Activated B cell treated with CpG ODN at 0.5 μM for 24 hours (primary cell): ENCODE measurements around the gene NEGR1. TPM values are rescaled to one million over a fixed set of nuclear protein-coding genes. Genes with fewer than 3 reads are reported as not detected.

Experiments
- ATAC-seq: fragments of 200-7000 bp; cut with Tn5 transposase; one replicate; pipeline ENCODE4 v1.10.0; 2021; ENCODE audit warnings: low read depth, mild to moderate bottlenecking, moderate library complexity
- CTCF ChIA-PET: fragments of 350-600 bp; sonication (Branson Sonifier 250); formaldehyde crosslinking; loops from one replicate; lab custom pipeline; 2021; ENCODE audit warnings: antibody characterized with exemption; lab: Charles Lee
- POLR2A ChIA-PET: fragments of 350-600 bp; sonication (Branson Sonifier 250); formaldehyde crosslinking; loops from one replicate; lab custom pipeline; 2021; ENCODE audit warnings: antibody characterized with exemption; lab: Charles Lee
- DNase-seq: peaks from one replicate; pipeline ENCODE4 v3.0.0; 2022
- H3K27ac Mint-ChIP-seq: one replicate; pipeline ENCODE4 v1.8.0; 2020; ENCODE audit warnings: mixed read lengths
- H3K27me3 Mint-ChIP-seq: one replicate; pipeline ENCODE4 v1.8.0; 2021; ENCODE audit warnings: mixed read lengths
- H3K36me3 Mint-ChIP-seq: one replicate; pipeline ENCODE4 v1.8.0; 2021; ENCODE audit warnings: low read depth, mixed read lengths
- H3K4me1 Mint-ChIP-seq: one replicate; pipeline ENCODE4 v1.8.0; 2021; ENCODE audit warnings: mixed read lengths
- H3K4me3 Mint-ChIP-seq: one replicate; pipeline ENCODE4 v1.8.0; 2020; ENCODE audit warnings: mild to moderate bottlenecking, mixed read lengths
- H3K9me3 Mint-ChIP-seq: one replicate; pipeline ENCODE4 v1.8.0; 2020; ENCODE audit warnings: mixed read lengths
- CTCF ChIP-seq: fragments of 200-600 bp; IDR thresholded peaks from one replicate; pipeline ENCODE4 v1.8.0; 2022; ENCODE audit warnings: antibody characterized with exemption, mild to moderate bottlenecking
- intact Hi-C: fragments of 100-400 bp; cut with micrococcal nuclease; formaldehyde crosslinking; loops from one replicate; pipeline ENCODE4 v1.15.1; 2024
- total RNA-seq: library from RNA; stranded (reverse); gene quantifications from 2 replicates; pipeline ENCODE4 v1.2.3, GENCODE V29; 2022

NEGR1 gene
- total RNA-seq, 1 donor from 2014 or later = not detected

- ATAC-seq (no peak), DNase-seq (no peak)
- ChIA-PET POLR2A (no interaction called here), CTCF (no interaction called here)
- Mint-ChIP-seq H3K27me3 (no peaks in the 10 kb centered on the region), H3K27ac (no peak overlapping the region), H3K9me3 (no peaks in the 10 kb centered on the region), H3K36me3 (no peaks in the 10 kb centered on the region), H3K4me1 (no peaks in the 10 kb centered on the region), H3K4me3 (no peak overlapping the region)
- intact Hi-C loops = no loop called here
- no peak for TF ChIP-seq CTCF
Measured at GRCh38 chr1:71448444-71448843, 833.9 kb downstream of the NEGR1 start.

GRCh38 chr1:71438626-71439025 lies 843.7 kb downstream of the NEGR1 start:
- ChIA-PET POLR2A (no interaction called here), CTCF (no interaction called here)
- ATAC-seq (no peak), DNase-seq (no peak)
- Mint-ChIP-seq H3K27ac (no peak overlapping the region), H3K27me3 (no peaks in the 10 kb centered on the region), H3K36me3 (no peaks in the 10 kb centered on the region), H3K4me3 (no peak overlapping the region), H3K4me1 (no peaks in the 10 kb centered on the region), H3K9me3 (peaks cover 2% of the 10 kb centered on the region)
- intact Hi-C loops = no loop called here
- TF ChIP-seq CTCF = no peak

GRCh38 chr1:71435951-71436350 lies 846.4 kb downstream of the NEGR1 start:
- Mint-ChIP-seq H3K9me3 (no peaks in the 10 kb centered on the region), H3K36me3 (no peaks in the 10 kb centered on the region), H3K4me1 (no peaks in the 10 kb centered on the region), H3K27ac (no peak overlapping the region), H3K27me3 (no peaks in the 10 kb centered on the region), H3K4me3 (no peak overlapping the region)
- ChIA-PET POLR2A (no interaction called here), CTCF (no interaction called here)
- ATAC-seq (no peak), DNase-seq (no peak)
- TF ChIP-seq CTCF = no peak
- intact Hi-C loops = no loop called here

GRCh38 chr1:71434240-71434639 lies 848.1 kb downstream of the NEGR1 start:
- Mint-ChIP-seq H3K4me3 (no peak overlapping the region), H3K27me3 (no peaks in the 10 kb centered on the region), H3K27ac (no peak overlapping the region), H3K36me3 (no peaks in the 10 kb centered on the region), H3K4me1 (no peaks in the 10 kb centered on the region), H3K9me3 (no peaks in the 10 kb centered on the region)
- no peak for DNase-seq
- intact Hi-C loops = no loop called here
- no peak for TF ChIP-seq CTCF
- no peak for ATAC-seq
- ChIA-PET CTCF (no interaction called here), POLR2A (no interaction called here)

- intact Hi-C loops = no loop called here
- no peaks in the 10 kb centered on the region for H3K27me3 Mint-ChIP-seq
- POLR2A ChIA-PET = no interaction called here
- DNase-seq (no peak), ATAC-seq (no peak)
- CTCF ChIA-PET = no interaction called here
- H3K4me3 Mint-ChIP-seq = no peak overlapping the region
- H3K9me3 Mint-ChIP-seq = no peaks in the 10 kb centered on the region
- H3K27ac Mint-ChIP-seq = no peak overlapping the region
- no peaks in the 10 kb centered on the region for H3K36me3 Mint-ChIP-seq
- TF ChIP-seq CTCF = no peak
- no peaks in the 10 kb centered on the region for H3K4me1 Mint-ChIP-seq
Measured at GRCh38 chr1:71428029-71428428, 854.3 kb downstream of the NEGR1 start.
